Activated CD8-positive, alpha-beta memory T cell treated with anti-CD3 and anti-CD28 coated beads for 24 hours (primary cell): ENCODE results near the gene GSTM1.
A peak's percentile ranks its signal among the peaks of the same experiment; 100 is the strongest.

Experiments
- DNase-seq: peaks from one replicate; pipeline ENCODE4 v3.0.0-alpha.2; 2020

Gene GSTM1

GRCh38 chr1:109732390-109732881, 44.8 kb downstream of the GSTM1 start:
- DNase-seq: no peak

GRCh38 chr1:109733236-109733870, 45.7 kb downstream of the GSTM1 start:
- no peak for DNase-seq

DNA sequence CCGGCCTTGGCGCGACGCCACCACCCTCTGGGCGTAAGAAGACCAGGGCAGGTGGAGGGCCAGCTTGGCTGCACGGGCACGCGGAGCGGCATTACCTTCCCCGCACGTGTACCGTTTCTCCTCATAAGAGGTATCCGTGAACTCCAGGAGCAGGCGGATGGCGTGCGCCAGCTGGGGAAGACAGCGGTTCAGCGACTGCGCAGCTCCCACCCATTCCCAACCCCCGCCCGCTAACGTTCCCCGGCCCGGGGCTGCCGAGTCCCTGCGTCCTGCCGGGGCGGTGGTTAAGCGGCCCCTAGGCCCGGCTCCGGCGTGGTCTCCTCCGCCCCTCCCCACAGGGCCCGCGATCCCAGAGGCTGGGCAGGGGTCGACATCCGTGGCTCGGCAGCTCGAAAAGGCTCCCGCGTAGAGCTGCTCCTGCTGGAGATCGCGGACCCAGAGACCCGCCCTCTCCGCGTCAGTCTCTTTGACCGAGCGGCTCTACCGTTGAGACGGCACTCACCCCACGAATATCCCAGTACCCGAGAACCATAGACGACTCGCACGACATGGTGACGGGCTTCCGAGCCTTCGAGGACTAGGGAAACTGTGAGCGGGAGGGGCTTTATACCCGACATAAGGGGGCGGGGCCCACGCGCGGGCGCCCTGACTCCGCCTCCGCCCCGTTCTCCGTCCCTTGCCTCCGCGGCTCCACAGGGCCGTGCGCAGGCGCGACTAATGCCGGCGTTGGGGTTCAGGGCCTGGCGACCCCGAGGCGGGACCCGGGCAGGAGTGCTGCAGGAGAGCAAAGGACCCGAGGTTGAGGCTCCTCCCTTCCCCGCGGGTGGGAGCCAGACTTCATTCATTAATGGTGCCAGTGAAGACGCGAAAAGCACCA, 52.4 kb downstream of the GSTM1 start:
- DNase-seq: peak; percentile 95

GRCh38 chr1:109740615-109741373, 53.2 kb downstream of the GSTM1 start, which contains the start of gene GSTM3:
TSS of gene GSTM3 (minus strand) at chr1:109741038. CDS start at chr1:109740287, 751 bp downstream.
- DNase-seq: no peak
